ENCODE data around the gene OPHN1. TPM values are rescaled to one million over a fixed set of nuclear protein-coding genes. Genes with fewer than 3 reads are reported as not detected.
"Not testable (repeated sequence)": the region's sequence is repeated elsewhere in the genome, so short reads cannot be mapped to it uniquely, and the experiment has no call there.

The OPHN1 gene
- polyA plus RNA-seq, 1 experiment, result 5.9 TPM

DNA sequence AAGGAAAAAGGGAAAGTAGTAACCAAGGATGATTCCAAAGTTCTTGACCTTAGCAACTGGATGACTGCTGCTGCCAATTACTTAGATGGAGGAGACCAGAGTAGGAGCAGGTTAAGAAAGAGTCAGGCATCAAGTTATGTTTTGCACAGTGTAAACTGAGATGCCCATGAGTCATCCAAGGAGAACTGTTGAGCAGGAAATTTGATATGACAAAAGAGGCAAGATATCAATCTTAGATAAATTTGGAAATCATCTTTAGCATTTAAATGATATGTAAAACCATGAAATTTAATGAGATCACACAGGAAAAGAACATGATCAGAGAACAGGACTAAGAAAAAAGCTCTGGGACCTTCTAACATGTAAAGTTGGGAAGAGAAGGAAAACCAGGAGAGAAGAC, 361.3 kb downstream of the OPHN1 start:
- Histone ChIP-seq H3K36me3 (ENCODE audit: control insufficient read depth, insufficient read depth, low read length) (no peaks in the 10 kb centered on the region), H3K27me3 (ENCODE audit: control insufficient read depth, insufficient read depth, low read length) (no peaks in the 10 kb centered on the region), H3K4me3 (ENCODE audit: low read depth, low read length) (no peak overlapping the region)
- ChIA-PET CTCF (no interaction called here), POLR2A (no interaction called here)
- no peak for DNase-seq (ENCODE audit: low read depth)
- TF ChIP-seq, protein P1, sequence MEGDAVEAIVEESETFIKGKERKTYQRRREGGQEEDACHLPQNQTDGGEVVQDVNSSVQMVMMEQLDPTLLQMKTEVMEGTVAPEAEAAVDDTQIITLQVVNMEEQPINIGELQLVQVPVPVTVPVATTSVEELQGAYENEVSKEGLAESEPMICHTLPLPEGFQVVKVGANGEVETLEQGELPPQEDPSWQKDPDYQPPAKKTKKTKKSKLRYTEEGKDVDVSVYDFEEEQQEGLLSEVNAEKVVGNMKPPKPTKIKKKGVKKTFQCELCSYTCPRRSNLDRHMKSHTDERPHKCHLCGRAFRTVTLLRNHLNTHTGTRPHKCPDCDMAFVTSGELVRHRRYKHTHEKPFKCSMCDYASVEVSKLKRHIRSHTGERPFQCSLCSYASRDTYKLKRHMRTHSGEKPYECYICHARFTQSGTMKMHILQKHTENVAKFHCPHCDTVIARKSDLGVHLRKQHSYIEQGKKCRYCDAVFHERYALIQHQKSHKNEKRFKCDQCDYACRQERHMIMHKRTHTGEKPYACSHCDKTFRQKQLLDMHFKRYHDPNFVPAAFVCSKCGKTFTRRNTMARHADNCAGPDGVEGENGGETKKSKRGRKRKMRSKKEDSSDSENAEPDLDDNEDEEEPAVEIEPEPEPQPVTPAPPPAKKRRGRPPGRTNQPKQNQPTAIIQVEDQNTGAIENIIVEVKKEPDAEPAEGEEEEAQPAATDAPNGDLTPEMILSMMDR (IDR thresholded peaks at IDR 0.05; ENCODE audit: insufficient read depth, low read depth, low read length), result no peak

DNA sequence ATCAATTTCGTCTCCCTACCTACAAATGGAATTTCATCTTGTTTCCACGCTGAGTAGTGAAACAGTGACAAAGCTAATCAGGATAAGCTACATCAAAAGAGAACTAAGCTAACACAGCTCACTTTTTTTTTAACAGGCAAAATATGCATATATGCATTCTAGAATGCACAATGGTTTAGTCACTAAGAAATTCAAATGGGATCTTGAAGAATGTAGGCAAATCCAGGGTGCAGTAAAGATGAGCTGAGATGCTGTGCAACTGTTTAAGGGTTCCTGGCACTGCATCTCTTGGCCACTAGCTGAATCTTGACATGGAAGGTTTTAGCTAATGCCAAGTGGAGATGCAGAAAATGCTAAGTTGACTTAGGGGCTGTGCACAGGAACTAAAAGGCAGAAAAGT, 363.2 kb downstream of the OPHN1 start:
- CTCF ChIA-PET, result interaction anchor here (1.5 kb wide), 1 partner anchor 23 kb away, joined by 4 read pairs; no protein-coding TSS in a partner anchor
- DNase-seq (ENCODE audit: low read depth); H3K4me3 ChIP-seq (ENCODE audit: low read depth, low read length); H3K27me3 ChIP-seq (ENCODE audit: control insufficient read depth, insufficient read depth, low read length); POLR2A ChIA-PET; H3K36me3 ChIP-seq (ENCODE audit: control insufficient read depth, insufficient read depth, low read length): not testable (repeated sequence)

DNA sequence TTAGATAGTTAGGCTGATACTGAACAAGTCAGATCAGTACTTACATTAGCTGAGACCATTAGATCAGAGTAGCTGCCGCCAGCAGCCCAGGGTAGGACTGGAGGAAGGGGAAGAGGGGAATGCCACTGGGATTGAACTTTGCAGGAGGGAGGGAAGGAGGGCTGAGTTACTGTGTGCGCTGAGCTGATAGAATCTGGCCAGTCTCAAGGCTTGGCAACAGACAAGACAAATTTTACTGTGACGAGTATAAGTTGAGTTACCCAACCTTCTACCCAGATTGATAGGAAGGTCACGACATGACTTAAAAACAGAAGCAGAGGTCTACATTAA, 372.1 kb downstream of the OPHN1 start:
- Histone ChIP-seq H3K27me3 (ENCODE audit: control insufficient read depth, insufficient read depth, low read length) (no peaks in the 10 kb centered on the region), H3K4me3 (ENCODE audit: low read depth, low read length) (no peak overlapping the region), H3K36me3 (ENCODE audit: control insufficient read depth, insufficient read depth, low read length) (no peaks in the 10 kb centered on the region)
- POLR2A ChIA-PET, result no interaction called here
- DNase-seq (ENCODE audit: low read depth), result no peak
- TF ChIP-seq, protein P1 (IDR thresholded peaks at IDR 0.05; ENCODE audit: insufficient read depth, low read depth, low read length), result no peak
- CTCF ChIA-PET, result interaction anchor here (1.9 kb wide), 1 partner anchor 42 kb away, joined by 5 read pairs; no protein-coding TSS in a partner anchor

DNA sequence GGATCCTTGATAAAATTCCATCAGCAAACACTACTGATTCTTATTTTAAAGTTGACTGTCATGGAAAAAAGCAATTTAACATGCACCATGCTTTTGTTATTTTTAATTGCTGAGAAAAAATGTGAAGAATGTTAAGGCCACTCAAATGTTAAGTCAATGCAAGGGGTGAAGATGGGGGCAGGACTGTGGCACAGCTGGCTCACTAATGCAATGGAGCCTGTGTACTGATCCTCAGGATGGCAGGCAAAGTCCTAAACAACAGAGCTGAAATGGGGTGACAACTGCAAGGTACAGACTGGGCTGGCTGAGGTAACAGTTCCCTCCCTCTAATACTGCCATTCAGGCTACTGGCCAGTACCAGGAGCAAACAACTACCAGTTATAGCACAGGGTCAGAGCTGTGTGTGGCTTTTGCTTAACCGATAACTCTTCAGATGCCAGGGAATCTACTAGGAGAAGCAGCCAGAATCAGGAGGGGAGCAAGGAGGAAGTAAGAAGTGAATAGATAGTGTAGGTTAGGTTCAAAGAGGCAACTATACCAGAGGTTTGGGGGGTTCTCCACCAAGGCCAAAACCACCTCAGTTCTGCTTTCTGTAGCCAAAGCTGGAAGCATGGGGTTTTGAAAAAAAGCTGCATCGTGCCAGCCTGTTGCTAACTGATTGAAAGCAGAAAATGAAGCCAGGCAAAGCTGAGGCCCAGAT, 372.6 kb downstream of the OPHN1 start:
- ChIA-PET POLR2A (no interaction called here), CTCF (interaction anchor here (1.9 kb wide), 1 partner anchor 42 kb away, joined by 5 read pairs; no protein-coding TSS in a partner anchor)
- TF ChIP-seq, protein P1 (IDR thresholded peaks at IDR 0.05; ENCODE audit: insufficient read depth, low read depth, low read length), result no peak
- no peak for DNase-seq (ENCODE audit: low read depth)
- no peaks in the 10 kb centered on the region for H3K36me3 ChIP-seq (ENCODE audit: control insufficient read depth, insufficient read depth, low read length)
- no peaks in the 10 kb centered on the region for H3K27me3 ChIP-seq (ENCODE audit: control insufficient read depth, insufficient read depth, low read length)
- H3K4me3 ChIP-seq (ENCODE audit: low read depth, low read length), result no peak overlapping the region

DNA sequence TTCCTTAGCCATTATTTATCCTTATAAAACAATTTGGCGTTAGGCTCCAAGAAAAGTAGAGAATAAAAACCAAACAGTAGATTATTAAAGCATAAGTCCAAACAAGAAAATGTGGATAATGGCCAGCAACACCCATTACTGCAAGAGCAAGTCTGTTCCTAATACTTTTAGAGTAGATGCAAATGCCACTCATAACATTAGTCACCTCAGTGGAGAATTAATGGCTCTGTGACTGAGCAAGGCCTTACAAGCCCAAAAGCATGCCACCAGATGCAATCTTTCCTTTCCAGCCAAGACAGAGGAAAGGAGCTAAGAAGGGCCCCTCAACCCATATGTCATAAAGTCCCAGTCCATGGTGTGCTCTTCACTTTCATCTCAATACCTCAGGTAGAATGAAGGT, 373.8 kb downstream of the OPHN1 start:
- CTCF ChIA-PET, result no interaction called here
- H3K36me3 ChIP-seq (ENCODE audit: control insufficient read depth, insufficient read depth, low read length), result no peaks in the 10 kb centered on the region
- TF ChIP-seq, protein P1 (IDR thresholded peaks at IDR 0.05; ENCODE audit: insufficient read depth, low read depth, low read length), result no peak
- no peak for DNase-seq (ENCODE audit: low read depth)
- POLR2A ChIA-PET, result no interaction called here
- no peak overlapping the region for H3K4me3 ChIP-seq (ENCODE audit: low read depth, low read length)
- H3K27me3 ChIP-seq (ENCODE audit: control insufficient read depth, insufficient read depth, low read length), result no peaks in the 10 kb centered on the region

DNA sequence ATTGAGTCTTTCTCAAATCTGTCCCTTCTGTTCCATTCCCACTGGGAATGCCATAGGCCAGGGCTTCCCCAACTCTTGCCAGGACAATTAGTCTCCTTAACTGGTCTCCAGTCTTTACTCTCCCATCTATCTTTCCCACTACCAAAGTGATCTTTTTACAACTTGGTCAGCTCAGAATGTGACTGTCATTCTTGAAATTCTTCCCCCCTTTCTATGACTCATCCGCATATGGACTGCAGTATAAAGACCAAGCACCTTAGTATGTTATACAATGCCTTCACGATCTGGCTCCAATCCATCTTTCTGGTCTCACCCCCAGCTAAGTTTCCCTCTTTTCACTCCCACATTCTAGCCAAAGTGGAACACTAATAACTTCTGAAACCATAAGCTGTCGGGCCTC, 383.8 kb downstream of the OPHN1 start:
- Histone ChIP-seq H3K4me3 (ENCODE audit: low read depth, low read length) (no peak overlapping the region), H3K36me3 (ENCODE audit: control insufficient read depth, insufficient read depth, low read length) (no peaks in the 10 kb centered on the region), H3K27me3 (ENCODE audit: control insufficient read depth, insufficient read depth, low read length) (no peaks in the 10 kb centered on the region)
- ChIA-PET POLR2A (no interaction called here), CTCF (no interaction called here)
- DNase-seq (ENCODE audit: low read depth), result no peak
- TF ChIP-seq, protein P1 (IDR thresholded peaks at IDR 0.05; ENCODE audit: insufficient read depth, low read depth, low read length), result no peak

All from BJ (cell line).